ENCODE results near the gene TPX2. TPM values are rescaled to one million over a fixed set of nuclear protein-coding genes. Genes with fewer than 3 reads are reported as not detected.

The TPX2 gene
- polyA plus RNA-seq, 1 donor, result 21.5 TPM

GRCh38 chr20:31759836-31760518, 20.9 kb downstream of the TPX2 start:
- no peak for DNase-seq (ENCODE audit: low read depth)

GRCh38 chr20:31760519-31761240, 21.6 kb downstream of the TPX2 start:
- DNase-seq (ENCODE audit: low read depth), result no peak

- no peak for DNase-seq (ENCODE audit: low read depth)
These were observed 25.7 kb downstream of the TPX2 start for GRCh38 chr20:31764641-31765305.

- no peak for DNase-seq (ENCODE audit: low read depth)
These were observed 28.7 kb downstream of the TPX2 start for GRCh38 chr20:31767805-31768204.

- no peak for DNase-seq (ENCODE audit: low read depth)
These were observed 30.6 kb downstream of the TPX2 start for GRCh38 chr20:31769681-31770080.

GRCh38 chr20:31770243-31770642, 31.2 kb downstream of the TPX2 start:
- no peak for DNase-seq (ENCODE audit: low read depth)

GRCh38 chr20:31774408-31774807, 35.3 kb downstream of the TPX2 start:
- no peak for DNase-seq (ENCODE audit: low read depth)

- no peak for DNase-seq (ENCODE audit: low read depth)
These were observed 41.7 kb downstream of the TPX2 start for GRCh38 chr20:31780839-31781238.

- no peak for DNase-seq (ENCODE audit: low read depth)
These were observed 42.9 kb downstream of the TPX2 start for GRCh38 chr20:31781945-31782344.

- no peak for DNase-seq (ENCODE audit: low read depth)
These were observed 45.4 kb downstream of the TPX2 start for GRCh38 chr20:31784354-31785044.

GRCh38 chr20:31785089-31785488, 46.0 kb downstream of the TPX2 start:
- DNase-seq (ENCODE audit: low read depth), result no peak

GRCh38 chr20:31788578-31788977, 49.5 kb downstream of the TPX2 start:
- DNase-seq (ENCODE audit: low read depth), result no peak

GRCh38 chr20:31790401-31790800, 51.3 kb downstream of the TPX2 start:
- no peak for DNase-seq (ENCODE audit: low read depth)

GRCh38 chr20:31797364-31797763, 58.3 kb downstream of the TPX2 start:
- DNase-seq (ENCODE audit: low read depth), result no peak

- no peak for DNase-seq (ENCODE audit: low read depth)
These were observed 62.4 kb downstream of the TPX2 start for GRCh38 chr20:31801508-31801907.

- no peak for DNase-seq (ENCODE audit: low read depth)
These were observed 64.6 kb downstream of the TPX2 start for GRCh38 chr20:31803552-31804291.

- DNase-seq (ENCODE audit: low read depth), result no peak
These were observed 67.7 kb downstream of the TPX2 start for GRCh38 chr20:31806564-31807355.

GRCh38 chr20:31808481-31808880, 69.4 kb downstream of the TPX2 start:
- no peak for DNase-seq (ENCODE audit: low read depth)

- no peak for DNase-seq (ENCODE audit: low read depth)
These were observed 70.6 kb downstream of the TPX2 start for GRCh38 chr20:31809661-31810060.

GRCh38 chr20:31811198-31811597, 72.1 kb downstream of the TPX2 start:
- DNase-seq (ENCODE audit: low read depth), result no peak
